CD4-positive, alpha-beta T cell treated with Interleukin-4 for 1 hour (primary cell): ENCODE measurements around the gene VPS35.
"Not testable (repeated sequence)": the region's sequence is repeated elsewhere in the genome, so short reads cannot be mapped to it uniquely, and the experiment has no call there.

ENCODE experiments used
- DNase-seq, 2 donors: peaks; one replicate each; pipeline ENCODE4 v3.0.0-alpha.2; 2020 to 2022

Gene VPS35

DNA sequence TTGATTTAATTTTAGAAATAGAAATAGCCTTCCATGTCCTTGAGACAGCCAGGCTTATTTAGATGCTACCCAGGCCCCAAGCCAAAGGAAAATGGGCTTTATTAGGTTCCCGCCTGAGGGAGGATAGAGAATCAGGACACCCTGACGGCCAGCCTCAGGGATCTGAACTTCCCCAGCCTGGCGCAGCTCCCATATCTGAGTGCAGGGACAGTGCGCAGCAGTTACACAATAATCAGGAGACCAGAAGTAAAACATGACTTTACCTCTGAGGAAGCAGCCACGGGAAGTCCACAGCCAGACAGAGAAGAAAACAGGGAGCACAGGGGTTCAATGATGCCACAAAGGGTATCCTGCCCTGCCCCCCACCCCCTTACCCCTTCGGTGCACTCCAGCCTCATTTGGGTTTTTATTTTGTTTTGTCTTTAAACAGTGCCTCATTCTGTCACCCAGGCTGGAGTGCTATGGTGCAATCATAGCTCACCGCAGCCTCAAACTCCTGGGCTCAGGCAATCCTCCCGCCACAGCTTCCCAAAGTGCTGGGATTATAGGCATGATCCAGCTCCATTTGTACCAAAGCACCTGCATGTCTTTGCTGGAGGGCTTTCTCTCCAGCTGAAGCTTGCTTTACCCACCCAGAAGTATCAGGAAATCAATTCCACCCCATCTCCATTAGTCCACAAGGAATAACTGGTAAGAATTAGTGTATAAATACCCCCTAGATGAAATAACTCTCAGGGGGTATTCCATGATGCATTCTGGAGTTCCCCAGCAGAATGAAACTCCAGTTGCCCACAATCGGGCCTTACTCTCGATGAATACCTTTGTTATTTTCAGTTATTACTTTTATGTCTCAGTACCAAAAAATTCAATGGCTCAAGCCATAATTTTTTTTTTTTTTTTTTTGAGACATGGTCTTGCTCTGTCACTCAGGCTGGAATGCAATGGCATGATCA, 22.4 kb upstream of the VPS35 start:
- no peak for DNase-seq

DNA sequence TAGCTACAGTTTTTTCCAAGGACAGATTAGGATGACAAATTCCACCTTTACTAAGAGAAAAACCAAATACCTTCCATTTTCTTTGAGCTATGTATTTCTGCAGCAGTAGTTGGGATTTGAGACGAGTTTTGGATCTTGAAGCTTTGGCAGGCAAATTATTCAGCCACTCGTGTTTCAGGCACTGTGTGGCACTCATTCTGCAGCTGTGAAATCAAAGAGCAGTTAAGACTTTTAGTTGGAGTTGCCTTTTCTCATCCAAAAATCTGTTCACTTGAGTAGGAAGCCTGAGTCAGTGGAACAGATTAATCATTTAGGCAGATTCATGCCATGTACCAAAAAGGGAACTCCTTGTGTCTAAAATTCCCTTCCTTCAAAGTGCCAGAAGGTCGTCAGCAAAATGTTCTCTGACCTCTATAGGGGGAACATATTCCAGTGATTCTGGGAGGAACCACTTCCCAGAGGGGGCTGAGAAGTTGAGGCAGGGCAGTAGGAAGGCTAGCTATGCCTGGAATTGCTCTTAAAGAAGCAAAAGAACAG, 20.6 kb upstream of the VPS35 start:
- DNase-seq: no peak

DNA sequence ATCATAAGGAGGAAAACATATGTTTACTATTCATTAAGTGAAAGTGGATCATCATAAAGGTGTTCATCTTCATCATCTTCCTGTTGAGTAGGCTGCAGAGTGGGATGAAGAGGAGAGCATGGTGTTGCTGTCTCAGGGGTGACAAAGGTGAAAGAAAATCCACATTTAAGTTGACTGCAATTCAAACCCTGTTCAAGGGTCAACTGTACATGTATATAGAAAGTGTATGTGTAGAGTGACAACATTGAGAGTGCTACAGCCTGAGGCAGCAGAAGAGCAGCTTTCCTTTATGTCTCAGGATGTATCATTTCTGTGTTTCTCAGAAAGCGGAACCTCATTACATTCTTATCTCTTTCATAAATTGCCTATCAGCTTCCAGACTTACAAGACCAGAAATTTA, 17.7 kb upstream of the VPS35 start:
- no peak for DNase-seq

DNA sequence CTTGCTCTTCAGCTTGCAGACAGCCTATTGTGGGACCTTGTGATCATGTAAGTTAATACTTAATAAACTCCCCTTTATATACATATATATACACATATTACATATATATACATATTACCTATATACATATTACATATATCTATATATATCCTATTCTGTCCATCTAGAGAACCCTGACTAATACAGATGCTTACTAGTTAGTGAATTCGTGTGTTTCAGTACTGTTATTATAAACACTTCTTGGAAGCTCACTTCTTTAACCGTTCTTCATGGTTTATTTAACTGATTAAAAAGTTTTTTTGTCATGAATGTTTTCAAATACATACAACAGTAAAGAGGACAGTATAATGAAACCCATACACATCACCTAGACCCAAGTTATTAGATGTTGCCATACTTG, 13.1 kb upstream of the VPS35 start:
- no peak for DNase-seq

DNA sequence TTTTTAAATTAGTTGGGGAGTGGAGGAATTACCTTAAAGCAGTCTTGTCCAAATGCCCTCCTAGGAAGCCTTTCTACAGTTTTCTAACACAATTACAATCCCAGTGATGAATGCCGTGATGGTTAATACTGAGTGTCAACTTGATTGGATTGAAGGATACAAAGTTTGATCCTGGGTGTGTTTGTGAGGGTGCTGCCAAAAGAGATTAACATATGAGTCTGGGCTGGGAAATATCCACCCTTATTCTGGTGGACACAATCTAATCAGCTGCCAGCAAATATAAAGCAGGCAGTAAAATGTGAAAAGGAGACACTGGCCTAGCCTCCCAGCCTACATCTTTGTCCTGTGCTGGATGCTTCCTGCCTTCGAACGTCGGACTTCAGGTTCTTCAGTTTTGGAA, 12.6 kb upstream of the VPS35 start:
- DNase-seq: no peak

DNA sequence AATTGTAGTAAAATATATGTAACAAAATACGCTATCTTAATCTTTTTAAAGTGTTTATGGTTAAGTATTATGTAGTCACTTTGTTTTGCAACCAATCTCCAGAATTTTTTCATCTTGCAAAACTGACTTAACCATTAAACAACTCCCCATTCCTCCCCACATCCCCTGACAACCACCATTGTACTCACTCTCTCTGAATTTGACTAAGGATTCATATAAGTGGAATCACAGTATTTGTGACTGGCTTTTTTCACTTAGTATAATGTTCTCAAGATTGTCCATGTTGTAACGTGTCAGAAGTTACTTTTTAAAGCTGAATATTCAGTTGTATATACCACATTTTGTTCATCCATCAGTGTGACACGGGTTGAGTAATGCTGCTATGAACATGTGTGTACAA, 11.1 kb upstream of the VPS35 start:
- DNase-seq: no peak

DNA sequence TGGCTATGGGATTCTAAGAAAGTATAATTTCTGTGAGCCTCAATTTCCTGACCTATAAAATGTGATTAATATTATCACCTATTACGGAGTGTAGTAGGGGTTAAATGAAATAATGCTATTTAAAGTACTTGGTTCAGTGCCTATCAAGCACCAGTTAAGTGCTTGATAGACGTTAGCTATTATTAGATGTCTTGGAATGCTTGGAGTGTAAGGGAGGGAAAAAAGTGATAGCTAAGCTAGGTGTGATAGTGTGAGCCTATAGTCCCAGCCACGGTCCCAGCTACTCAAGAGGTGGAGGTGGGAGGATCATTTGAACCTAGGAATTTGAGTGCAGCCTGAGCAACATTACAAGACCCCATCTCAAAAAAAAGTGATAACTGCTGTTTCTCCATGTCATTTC, 8.0 kb upstream of the VPS35 start:
- no peak for DNase-seq

DNA sequence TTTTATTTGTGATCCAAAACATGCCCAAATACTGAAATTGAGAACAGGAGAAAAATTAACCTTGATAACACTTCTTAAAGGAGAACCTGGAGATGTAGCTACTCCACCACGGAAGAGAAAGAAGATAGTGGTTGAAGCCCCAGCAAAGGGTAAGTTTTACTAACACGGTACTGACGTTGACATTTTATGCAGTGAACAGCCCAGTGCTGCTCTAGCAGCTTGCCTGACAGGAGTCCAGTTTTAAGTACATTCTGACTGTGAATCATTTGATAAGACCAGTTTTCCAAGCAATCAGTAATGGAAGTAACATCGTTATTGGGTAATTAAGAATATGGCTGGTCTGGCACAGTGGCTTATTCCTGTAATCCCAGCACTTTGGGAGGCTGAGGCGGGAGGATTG, 7.0 kb upstream of the VPS35 start:
- no peak for DNase-seq

DNA sequence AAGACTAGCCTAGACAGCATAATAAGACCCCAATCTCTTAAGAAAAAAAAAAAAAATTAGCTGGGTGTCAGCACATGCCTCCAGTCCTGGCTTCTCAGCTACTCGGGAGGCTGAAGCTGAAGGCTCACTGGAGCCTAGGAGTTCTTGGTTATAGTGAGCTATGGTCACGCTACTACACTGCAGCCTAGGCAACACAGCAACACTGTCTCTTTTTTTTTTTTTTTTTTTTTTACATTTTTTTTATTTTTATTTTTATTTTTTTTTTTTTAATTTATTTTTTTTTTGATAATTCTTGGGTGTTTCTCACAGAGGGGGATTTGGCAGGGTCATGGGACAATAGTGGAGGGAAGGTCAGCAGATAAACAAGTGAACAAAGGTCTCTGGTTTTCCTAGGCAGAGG, 4.6 kb upstream of the VPS35 start:
- no peak for DNase-seq

DNA sequence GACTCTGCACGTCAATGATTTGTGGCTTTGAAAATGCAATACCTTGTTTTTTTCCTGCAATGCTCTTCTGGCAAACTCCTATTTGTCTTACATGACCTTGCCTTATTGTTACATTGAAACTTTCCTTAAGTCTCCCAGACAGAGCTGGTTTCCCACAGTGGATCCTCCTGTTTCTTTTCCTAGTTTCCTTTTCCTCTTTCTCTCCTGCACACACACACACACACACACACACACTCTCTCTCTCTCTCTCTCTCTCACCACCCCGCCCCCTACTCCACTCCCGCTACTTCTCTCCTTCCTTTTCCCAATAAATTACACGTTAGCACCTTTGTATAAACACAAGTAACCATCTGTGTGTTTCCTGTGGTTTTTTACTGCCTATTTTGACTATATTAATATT, 2.7 kb upstream of the VPS35 start:
- DNase-seq: no peak

DNA sequence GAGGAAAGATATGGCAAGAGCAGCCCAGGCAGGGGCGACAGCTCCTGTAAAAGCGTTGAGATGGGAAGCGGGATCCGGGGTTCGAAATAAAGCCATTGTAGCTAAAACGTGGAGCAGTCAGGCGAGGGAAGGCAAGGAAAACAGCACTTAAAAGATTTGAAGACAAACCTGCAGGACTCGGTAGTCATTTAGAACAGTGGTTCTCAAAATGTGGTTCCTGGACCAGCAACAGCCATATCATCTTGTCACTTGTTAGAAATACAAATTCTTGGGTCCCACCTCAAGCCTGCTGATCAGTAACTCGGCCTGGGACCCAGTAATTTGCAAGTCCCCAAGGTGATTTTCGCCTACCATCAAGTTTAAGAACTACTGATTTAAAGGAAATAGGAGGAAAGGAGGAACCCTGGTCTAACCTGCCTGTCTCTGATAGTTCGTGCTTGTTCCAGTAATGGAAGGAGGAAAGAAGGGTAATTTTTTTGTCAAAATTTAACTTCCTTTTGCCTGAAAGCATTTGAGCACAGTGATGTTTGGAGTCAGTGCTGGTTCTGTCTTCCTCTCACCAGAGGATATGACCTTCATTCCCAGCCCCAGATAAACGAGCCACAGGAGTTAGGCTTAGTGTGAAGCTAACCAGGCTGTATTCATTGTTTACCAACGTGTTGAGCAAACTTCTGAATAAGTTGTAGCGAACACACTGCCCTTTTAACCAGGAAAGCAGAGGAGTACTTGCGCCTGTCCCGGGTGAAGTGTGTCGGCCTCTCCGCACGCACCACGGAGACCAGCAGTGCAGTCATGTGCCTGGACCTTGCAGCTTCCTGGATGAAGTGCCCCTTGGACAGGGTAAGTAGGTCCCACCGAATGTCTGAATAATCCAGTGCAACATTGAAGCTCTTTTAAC, 1.6 kb upstream of the VPS35 start:
- DNase-seq: no peak

DNA sequence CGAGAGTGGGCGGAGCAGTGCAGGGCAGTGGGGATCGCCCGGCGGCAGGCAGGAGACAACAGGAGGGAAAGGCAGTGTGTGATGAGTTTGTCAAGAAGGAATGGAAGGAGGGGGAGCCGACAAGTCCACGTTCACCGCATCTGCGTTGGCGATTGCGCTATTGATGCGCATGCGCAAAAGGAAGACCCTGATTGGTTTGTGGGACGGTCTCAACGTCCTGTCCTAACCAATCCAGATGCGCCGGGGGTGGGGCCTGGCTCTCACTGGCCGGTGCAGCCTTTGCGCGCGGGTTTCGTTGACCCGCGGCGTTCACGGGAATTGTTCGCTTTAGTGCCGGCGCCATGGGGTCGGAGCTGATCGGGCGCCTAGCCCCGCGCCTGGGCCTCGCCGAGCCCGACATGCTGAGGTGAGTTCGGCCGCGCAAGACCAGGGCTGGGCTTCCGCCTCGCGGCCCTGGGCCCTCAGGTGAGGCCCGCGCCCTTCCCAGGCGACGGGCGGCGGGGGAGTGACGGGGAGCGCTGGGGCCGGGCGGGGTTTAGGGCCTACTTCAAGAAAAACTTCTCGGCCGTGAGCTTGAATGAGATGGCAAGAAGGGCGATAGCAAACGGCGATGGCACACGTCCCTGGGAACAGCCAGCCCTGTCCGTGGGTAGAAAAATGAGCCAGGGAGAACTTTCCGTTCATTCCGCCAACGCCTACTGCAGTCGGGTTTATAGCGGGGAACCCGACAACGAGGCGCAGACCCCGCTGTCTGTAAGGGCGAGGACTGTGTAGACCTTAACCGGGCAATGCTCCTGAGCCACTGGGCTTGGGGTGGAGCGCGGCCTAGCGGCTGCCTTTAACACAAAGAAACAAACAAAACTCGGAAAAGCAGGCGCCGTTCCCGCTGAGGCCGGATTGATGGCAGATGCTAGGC, 645 bp upstream of the VPS35 start, which contains the start of gene ORC6:
ORC6 (plus strand) TSS at position 295 of the 916 bp plus-strand sequence; CDS start at position 342, 47 bp downstream.
- peak; percentile 96 for DNase-seq

DNA sequence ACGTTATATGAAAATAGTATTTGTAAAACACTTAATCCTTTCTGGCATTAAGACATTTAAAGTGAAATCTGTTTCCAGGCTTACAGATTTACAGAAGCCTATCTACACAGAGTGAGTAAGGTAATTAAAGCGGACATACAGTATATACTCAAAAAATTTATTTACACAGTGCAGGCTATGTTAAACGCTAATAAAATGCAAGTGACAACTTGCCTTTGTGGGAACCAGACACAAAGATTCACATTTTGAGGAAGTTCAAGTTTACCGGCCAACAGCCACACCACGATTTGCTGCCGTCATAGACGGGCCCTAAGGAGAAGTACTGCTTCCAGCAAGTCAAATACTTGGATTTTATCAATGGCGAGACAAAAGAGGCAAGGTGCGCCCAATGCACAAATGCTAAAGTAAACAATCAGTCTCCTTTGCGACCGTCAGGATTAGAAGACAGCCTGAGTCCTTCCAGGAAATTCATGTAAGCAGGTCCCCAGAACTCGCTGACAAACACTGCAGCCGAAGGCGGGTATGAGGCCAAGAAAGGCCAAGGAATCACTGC, 801 bp downstream of the VPS35 start:
- peak in 1 of 2 donors; percentile 72 for DNase-seq

DNA sequence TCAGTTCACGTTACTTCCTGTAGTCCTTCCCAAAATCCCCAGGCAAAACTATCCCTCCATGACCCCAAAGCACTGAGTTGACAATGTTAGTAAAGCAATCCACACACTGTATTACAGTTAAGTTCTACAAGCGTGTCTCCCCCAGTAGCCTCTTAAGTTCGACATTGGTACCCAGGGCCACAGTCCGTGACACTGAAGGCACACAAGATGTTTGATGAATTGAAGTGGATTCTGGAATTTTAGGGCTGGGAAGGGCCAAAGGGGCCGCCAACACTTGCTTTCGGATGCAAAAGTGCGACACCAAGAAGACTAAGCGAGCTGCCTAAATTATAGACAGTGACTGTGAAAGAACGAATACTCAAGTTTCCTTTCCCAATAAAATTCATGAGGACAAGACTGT, 1.5 kb downstream of the VPS35 start:
- DNase-seq: no peak

DNA sequence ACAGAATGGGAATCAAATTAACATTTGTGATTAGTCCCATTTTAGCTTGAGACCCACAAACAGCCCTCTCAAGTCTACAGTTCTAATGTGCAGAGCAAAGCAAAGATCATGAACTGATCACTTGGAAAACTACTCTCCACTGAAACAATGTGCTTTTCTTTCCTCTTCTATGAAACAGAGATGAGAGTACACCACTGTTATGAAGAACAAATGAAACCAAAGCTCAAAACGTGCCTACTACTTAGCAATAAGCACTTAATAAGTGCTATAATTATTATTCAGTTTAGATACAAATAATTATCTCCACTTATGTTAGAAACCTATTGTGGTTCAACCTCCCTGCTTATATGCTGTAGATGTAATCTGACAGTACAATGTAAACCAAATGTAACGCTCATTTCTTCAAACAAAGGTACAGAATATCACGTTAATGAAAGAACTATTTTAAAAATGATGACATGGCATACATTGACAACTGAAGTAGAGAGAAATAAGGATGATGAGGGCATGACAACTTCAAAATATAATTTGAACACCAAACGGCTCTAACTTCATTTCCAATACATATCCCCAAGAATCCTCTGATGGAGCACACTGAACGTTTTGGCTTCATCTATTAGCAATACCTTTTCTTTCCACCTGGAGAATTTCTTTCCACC, 2.0 kb downstream of the VPS35 start:
- DNase-seq: no peak

DNA sequence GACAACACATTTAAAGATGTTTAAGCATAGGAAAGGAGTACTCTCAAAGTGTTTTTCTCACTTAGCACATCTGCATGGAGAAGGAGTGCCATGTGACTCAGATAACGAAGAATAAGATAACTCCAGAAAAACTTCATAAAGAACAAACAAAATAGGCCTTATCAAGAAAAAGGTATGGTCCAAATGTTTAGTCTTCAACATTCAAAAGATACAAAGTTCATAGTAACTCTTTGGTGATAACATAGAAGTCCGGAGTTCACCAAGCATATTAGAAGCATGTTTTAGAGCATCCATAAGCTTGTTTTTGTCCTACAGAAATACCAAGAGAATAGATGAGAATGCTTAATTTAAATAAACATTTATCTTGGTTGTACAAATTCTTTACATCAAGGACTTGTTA, 7.1 kb downstream of the VPS35 start:
- not testable (repeated sequence) for DNase-seq

DNA sequence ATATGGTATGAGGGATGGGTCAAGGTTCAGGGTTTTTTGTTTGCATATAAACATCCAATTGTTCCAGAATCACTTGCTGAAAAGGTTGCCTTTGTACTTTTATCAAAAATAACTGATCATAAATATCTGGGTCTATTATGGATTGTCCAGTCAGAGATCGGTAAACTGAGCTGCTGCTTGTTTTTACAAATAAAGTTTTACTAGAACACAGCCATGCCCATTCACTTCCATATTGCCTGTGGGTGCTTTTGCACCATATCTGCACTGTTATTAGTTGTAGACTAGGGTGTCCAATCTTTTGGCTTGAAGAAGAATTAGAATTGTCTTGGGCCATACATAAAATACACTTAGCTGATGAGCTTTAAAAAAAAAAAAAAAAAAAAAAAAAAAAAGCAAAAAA, 11.0 kb downstream of the VPS35 start:
- DNase-seq: not testable (repeated sequence)

DNA sequence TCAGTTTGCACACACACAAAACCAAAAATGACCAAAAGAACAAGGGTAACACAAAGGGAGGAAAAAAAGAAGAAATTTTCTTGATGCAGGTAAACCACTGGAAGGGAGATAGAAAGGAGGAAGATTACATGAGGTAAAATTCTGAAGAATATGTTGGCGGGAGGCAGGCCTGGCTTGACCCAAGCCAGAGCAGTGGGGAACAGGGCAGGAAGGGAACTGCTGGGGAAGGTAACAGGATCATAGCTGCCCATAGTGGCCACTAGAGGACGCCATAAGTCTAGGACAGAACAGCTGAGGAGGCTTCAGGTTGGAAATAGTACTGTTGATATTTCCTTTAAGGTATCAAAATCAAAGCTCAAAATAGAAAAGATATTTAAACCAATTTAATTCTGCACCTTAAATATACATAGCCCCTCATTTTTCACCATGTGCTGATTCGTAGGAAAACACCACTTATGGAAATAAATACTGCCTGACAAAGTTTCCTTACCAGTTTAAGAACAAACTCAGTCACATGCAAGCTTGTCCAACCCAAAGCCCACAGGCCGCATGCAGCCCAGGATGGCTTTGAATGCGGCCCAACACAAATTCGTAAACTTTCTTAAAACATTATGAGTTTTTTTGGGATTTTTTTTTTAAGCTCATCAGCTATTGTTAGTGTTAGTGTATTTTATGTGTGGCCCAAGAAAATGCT, 15.5 kb downstream of the VPS35 start:
- peak; percentile 59 to 64 for DNase-seq

DNA sequence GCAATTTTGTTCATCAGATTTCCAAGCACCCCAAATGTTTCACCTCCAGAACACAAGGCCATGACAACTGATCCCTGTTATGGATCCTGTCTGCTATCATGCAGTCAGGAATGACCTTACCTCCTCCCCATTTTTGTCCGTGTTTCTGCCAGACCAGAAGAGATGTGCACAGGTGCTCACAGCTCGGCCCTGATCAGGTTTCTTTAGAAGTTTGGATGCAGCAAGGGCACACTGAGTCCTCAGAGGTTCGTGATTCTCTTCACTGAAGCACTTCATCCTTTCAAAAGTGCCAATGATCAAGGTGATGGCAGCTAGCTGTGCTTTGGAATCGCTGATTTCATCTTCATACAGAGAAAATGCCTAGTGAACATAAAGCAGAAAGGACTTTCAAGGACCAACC, 26.9 kb downstream of the VPS35 start:
- DNase-seq: no peak

DNA sequence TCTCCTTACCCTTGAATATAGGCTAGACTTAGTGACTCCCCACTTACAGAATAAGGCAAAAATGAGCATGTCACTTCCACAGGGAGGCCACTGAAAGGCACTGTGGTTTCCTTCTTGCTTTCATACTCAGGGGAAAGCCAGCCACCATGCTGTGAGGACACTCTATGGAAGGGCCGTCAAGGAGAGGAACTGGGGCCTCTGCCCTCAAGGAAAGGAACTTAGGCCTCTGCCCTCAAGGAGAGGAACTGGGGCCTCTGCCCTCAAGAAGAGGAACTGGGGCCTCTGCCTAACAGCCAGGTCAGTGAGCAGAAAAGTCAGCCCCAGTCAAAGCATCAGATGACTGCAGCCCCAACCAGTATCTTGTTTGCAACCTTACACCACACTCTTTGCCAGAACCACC, 30.1 kb downstream of the VPS35 start:
- peak; percentile 26 to 74 for DNase-seq

DNA sequence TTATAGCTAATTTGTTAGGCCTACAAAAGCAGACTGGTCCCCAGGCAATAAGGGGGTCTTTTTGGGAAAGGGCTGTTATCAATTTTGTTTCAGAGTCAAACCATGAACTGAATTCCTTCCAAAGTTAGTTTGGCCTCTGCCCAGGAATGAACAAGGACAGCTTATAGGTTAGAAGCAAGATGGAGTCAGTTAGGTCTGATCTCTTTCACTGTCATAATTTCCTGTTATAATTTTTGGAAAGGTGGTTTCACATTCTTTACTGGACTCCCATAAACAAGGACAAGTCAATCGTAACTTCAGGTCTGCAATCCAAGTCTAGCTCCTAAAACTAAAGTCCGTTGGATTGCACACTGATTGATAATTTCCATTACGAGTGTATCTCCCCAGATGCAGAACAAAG, 37.7 kb downstream of the VPS35 start:
- no peak for DNase-seq
